Activated CD4-positive, alpha-beta T cell treated with anti-CD3 and anti-CD28 coated beads, Interleukin-10, Interleukin-2, amounts not matched to agents 100 ng/mL and 50 ng/mL, durations not matched to agents 16 hours and 8 hours (primary cell): ENCODE data around the gene FSTL4.
A peak's percentile ranks its signal among the peaks of the same experiment; 100 is the strongest.
"Not testable (repeated sequence)": the region's sequence is repeated elsewhere in the genome, so short reads cannot be mapped to it uniquely, and the experiment has no call there.

Experiments used
- DNase-seq: peaks from one replicate; pipeline ENCODE4 v3.0.0-alpha.2; 2020

FSTL4 gene

DNA sequence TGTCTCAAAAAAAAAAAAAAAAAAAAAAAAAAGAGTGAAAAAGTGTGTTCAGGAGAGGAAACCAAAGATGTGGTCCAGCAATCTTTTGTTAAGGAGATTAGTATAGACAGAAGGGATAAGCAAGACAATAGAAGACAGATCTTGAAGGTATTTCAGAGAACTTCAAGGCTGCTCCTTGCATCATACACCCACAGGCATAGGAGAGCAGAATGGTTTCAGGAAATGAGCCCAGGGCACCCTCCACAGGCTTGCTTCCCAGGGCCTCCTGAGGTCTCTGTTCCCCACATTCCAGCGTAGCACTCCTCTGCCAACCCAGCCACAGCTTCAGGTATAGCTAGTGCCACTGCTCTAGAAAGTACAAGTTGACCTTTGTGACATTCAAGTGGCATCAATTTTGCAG, 65.8 kb downstream of the FSTL4 start:
- no peak for DNase-seq

DNA sequence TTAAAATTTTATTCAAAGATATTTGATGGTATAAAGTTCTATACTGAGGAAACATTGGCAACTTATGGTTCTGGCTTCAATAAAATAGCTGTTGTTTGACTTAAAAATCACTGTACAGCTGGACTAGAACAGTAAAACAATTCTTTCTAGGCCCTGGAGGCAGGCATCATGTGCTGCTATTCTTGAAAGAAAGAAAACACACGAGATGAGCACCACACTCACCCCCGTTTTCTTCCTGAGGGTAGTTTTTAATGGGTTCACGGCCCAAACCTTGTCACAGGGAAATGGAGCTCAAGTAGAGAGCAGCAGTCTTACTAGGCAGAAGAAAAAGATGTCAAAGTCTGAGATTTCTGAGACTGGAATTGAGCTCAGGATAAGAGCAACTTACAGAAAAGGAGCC, 68.0 kb downstream of the FSTL4 start:
- no peak for DNase-seq

DNA sequence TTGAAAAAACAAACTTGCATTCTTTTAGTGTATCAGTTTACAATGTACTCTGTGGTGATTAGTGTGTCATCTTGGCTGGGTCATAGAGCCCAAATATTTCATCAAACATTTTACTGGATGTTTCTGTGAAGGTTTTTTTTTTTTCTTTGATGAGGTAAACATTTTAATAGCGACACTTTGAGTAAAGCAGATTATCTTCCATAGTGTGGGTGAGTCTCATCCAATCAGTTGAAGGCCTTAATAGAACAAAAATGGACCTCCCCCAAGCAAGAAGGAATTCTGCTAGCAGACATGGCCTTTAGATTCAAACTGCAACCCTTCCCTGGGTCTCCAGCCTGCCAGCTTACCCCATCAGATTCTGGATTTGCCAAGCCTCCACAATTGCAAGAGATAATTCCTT, 72.5 kb downstream of the FSTL4 start:
- DNase-seq = no peak

DNA sequence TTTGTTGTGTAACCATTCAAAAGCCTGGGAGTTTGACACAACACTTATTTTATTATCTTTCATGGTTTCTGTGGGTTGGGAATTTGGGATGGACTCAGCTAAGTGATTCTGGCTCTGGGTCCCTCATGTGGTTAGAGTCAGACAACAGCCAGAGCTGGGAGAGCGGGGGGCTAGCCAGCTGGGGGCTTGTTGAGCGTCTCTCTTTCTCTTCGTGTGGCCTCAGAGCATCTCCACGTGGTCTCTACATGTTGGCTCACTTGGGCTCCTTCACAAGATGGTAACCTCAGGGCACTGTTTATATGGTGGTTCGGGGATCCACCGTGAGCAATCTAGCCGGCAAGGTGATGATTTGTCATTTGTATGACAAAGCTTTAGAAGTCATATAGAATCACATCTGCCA, 73.6 kb downstream of the FSTL4 start:
- no peak for DNase-seq

DNA sequence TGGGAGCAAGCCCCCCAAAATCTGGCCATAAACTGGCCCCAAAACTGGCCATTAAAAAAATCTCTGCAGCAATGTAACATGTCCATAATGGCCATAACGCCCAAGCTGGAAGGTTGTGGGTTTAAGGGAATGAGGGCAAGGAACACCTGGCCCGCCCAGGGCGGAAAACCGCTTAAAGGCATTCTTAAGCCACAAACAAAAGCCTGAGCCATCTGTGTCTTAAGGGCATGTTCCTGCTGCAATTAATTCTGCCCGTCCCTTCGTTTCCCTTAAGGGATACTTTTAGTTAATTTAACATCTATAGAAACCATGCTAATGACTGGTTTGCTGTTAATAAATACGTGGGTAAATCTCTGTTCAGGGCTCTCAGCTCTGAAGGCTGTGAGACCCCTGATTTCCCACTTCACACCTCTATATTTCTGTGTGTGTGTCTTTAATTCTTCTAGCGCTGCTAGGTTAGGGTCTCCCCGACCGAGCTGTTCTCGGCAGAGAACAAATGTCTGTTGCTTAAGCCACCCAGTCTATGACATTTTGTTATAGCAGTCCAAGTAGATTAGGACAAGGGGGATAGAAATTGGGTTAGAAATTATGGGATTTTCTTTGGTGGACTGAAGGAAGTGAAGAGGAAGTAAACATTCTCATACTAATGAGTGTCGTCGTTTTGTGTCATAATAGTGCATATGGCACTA, 77.0 kb downstream of the FSTL4 start:
- DNase-seq = not testable (repeated sequence)

DNA sequence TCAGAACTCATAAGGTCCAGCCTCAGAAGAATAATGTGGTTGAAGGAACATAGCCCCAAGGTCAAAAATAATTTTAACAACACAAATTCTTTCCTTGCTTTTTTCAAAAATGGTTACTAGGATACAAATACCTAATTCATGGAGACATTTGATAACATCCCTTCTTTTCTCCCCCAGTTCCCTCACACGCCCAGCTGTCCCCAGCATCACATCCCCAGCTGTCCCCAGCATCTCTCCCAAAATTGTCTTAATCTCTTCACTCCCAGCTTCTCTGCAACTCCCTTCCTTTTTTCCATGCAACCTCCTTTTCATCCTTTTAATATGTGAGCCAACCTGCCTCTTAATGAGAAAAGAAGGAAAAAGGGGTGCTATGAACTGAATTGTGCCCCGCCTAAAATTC, 77.8 kb downstream of the FSTL4 start:
- DNase-seq = no peak

DNA sequence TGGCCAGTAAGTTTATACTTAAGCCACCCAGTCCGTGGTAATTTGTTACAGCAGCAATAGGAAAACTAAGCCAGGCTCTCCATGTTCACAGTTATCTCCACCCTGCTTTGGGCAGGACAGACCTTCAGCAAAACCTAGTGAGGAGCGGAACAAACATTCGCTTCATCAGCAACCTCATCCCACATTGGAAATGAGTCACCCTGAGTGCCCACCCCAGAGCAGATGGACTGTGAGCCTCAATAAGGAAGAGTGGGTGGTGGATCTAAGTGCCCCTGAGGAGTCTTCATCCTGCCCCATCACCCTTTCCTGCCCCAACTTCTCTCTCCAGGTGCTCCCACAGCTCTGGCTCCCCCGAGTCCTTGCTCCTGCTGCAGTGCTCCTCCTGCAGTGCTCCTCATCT, 78.8 kb downstream of the FSTL4 start:
- no peak for DNase-seq

DNA sequence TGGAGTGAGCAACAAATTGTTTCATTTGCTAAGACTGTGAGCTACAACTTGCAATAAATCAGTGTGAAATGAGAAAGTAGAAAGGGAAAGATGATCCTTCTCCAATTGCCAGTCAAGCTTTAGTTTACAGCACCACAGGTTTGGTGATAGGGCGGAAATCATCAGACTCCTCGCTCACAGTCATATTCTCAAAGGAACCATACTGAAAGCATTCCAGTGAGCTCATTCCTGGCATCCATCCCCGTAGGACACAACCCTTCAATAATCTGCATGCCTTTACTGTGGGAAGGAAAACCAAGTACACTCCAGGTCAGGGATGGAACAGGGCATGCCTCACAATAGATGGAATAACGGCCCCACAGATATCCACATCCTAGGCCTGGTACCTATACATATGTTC, 80.7 kb downstream of the FSTL4 start:
- DNase-seq = no peak

DNA sequence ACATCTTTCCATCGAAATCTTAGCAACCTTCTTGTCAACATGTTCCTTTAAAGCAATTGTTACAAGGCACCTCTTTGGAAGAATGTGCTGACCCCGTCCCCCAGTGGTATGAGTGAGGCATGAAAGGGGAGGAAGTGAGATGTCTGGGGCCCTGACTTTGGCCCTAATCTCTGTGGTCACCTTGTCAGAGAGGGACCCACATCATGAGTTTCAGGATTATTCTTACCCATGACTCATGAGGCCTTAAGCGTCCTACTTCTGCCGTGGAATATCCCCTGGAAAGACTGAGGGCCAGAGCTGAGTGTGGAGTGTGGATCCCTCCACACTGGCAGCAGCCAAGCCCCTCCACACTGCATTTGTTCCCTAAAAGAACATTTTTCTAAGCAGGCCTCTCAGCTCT, 81.2 kb downstream of the FSTL4 start:
- peak; percentile 26 for DNase-seq

DNA sequence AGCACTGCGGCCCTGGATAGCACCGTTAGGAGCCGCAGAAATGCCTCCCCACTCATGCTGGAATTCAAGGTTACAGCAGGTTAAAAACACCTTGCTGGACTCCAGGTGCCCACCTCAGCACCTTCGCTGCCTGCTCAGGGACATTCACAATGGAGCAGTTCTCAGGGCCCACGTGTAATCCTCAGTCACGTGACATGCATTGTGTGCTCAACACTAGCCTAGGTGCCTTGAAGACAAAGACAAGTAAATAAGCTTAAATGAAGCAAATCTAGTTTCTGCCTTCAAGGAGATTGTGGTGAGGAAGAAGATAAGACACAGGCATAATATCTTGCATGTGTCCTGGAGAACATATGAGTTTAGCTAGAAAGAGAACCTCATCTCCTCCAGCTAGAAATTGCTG, 82.1 kb downstream of the FSTL4 start:
- DNase-seq = no peak

DNA sequence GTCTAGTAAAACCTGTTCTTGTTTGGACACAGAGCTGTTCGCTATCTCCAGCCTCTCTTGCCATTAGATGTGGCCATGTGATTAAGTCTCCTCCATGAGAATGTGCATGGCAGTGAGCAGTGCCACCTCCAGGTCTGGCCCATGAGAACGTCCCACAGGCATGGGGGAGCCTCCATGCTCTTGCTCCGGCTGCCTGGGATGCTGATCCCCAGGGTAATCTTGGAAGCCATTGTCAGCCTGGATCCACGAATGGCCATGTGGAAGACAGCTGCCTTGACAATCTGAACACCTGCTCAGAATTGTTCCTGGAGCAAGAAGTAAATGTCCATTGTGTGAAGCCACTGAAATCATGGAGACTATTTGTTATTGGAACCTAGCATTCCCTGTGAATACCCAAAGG, 83.5 kb downstream of the FSTL4 start:
- DNase-seq = no peak

DNA sequence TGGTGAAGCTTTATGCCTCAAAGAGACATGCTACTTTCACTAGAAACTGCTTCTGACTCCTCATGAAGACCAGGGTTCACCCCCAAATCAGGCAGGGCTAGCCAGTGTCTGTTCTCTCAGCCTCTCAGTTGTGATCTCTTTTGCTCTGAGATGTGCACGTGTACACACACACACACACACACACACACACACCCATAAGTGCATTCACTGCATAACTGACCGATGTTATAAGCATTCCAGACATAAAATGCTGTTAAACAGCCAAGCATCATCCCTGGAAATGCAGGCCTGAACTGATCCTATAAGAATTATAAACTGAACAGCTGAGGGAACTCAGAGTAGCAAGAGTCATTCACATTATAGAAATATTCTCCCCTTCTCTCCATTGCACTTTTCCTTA, 85.0 kb downstream of the FSTL4 start:
- no peak for DNase-seq

DNA sequence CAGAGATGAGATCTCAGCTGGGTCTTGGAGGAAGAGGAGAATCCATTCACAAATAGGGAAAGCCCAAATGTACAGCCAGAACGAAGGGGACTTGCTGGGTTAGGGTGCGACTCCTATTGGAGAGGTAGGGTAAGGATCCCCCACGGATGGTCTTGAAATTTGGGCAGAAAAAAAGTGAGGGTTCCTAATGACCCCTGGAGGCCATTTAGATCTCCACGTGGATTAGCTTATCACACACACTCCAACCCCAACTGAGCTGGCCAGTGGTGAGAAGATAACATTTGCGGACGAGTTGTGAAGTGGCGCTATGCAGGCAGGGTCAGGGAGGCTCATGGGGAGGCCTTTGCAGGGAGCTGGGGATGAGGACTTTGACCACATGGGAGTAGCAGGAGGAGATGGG, 86.0 kb downstream of the FSTL4 start:
- no peak for DNase-seq

DNA sequence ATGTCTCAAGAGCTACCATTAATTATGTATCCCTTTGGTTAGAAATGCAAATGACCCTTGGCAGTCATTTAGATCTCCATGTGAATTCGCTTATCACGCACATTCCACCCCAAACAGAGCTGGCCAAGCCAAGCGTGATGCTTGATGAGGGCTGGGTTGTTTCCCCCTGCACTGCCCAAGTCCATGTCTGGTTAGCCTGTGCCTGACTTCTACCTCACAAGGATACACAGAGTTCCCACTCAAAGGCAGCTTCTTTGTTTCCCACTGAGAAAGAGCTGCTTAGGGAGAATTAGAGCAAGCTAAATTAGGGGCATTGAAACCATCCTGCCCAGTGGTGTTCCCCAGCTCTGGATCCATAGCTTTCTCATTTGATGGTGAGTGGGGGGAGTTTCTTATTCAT, 87.2 kb downstream of the FSTL4 start:
- DNase-seq = no peak

DNA sequence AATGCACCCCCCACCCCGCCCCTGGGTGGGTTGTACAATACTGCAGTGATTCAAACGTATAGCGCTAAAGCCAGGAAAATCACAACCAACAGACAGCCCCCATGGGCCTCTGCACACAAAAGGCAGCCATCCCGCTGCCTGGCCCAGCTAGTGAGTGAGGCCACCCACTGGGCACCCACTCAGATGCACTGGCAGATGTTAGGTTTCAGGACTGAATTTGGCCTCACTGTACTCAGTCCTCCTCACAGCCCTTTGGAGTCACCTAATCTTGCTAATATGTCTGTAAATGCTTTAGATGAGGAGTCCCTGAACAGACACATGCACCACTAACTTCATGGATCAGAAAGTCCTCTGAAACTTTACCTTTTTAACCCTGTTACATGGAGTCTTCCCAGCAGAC, 87.7 kb downstream of the FSTL4 start:
- no peak for DNase-seq

DNA sequence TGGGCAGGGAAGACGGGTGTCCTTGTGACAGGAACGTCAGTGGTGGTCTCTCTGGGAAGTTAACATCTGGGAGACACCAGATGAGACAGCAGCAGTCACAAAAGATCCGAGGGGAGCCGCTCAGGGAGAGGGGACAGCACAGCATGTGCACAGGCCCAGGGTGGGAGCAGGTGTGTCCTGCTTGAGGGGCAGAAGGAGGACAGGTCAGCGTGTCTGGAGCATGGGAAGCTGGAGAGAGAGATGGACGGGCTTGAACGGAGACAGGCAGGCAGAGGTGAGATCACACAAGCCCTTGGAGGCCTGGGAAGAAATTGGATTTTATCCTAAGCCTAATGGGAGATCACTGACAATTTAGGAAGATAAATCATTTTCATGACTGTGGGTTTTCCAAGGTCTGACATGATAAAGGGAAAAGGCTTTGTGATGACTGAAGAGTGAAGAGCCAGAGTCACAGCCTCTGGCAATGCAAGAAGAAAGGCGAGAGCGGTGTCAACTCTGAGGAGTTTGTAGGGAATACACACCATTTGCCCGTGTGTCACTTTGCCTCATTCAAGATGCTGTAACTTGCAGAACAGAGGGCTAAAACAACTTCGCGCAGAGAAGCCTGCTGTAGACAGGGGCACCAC, 88.3 kb downstream of the FSTL4 start:
- DNase-seq = no peak

DNA sequence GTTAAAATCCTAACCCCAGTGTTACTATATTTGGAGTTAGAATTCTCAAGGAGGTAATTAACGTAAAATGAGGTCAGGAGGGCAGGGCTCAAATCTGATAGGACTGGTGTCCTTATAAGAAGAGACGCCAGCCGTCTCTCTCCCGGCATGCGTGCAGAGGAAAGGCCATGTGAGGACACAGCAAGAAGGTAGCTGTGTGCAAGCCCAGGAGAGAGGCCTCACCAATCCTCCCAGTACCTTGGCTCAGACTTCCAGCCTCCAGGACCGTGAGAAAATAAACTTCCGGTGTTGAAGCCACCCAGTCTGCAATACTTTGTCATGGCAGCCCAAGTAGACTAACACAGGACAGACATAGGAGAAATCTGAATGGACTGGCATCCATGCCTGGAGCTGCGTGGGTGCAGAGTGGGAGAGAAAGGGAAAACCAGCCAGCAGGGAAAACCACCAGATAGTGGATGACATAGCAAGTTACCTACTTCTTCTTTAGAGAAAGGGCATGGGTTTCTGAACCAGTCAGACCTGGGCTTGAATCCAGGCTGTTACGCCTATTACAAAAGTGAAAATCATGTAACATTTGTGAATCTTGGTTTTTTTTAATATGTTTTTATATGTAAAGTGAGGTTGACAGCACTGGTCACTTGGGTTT, 89.2 kb downstream of the FSTL4 start:
- DNase-seq = no peak

DNA sequence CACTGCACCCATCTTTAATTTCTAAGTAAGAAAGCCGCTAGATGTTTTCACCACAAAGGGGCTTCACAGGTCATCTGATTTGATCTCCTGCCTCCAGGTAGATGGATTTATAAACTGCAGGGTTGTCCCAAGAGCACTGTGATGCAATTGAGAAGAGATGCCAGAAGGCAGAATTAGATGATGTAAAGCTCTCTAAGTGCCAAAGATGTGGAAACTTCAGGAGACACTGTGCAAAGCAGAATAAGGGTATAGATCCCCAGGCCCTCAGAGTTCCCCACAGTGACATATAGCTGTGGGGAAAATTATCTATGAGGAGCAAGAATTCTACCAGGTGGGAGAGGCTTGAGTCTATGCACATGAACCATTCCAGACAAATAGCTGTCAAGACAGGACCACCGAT, 90.5 kb downstream of the FSTL4 start:
- no peak for DNase-seq

DNA sequence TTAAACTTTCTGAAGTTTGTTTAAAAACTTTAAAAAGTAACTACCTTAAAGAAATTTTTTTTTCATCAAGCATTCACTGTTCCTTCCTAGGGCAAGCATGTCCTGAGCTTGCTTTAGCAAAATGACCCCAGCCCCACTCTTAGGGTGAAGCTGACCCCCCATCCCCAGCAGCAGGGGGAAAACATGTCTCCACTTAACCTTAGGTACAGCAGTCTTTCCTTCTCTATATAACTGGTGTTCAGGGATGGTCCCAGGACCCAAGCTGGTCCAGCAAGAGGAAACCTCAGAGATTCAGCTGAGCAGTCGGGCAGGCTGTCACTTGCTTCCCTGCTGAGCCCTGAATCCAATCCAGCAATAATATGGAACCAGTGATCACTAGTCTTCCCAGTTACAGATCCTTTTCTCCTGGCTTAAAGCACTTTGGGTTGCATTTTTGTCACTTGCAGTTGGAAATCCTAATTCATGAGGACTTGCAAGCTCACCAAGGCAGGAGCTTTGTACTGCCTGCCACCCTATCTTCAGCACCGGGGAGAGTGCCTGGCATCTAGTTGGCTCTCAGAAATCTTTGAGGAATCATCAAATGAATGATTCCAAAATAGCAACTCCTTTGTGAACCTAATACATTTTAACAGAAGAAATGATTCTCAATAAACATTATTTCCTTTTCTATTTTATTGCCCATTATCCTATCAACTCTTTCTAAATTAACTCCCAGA, 91.2 kb downstream of the FSTL4 start:
- no peak for DNase-seq

DNA sequence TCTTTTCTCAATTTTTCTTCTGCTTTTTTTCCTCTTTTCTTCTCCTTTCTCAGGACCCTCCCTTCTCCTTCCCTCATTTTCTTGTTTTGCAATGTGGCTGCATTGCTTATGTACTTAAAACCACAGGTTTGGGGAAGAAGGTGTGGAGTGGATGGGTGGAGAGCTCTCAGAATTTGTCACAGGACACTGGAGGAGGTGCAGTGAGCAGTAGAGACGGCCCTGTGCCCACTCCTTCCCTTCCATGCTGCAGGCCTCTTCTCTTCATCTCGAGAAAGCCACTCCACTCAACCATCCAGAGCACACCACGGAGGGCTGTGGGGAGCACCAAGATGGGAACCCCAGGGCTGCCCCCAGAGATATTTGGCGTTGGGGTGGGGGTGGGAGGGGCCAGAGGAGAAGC, 92.3 kb downstream of the FSTL4 start:
- no peak for DNase-seq

DNA sequence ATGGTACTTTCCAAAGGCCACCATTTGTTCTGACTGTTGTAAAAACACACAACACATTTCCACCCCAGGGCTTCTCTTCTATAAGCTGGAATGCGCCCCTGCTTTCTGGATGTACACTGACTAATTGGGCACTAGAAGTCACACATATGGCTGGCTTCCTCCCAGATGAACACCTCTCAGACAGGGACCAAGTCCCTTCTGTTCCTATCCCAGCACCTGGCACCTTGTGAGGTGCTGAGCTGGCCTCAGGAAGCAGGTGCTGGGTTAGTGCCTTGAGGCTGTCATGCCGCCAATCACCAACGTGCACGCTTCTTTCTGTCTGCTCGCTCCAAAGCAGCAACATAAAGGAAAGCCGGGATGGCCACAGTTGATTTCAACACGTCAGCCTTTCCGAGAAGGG, 93.2 kb downstream of the FSTL4 start:
- DNase-seq = no peak

DNA sequence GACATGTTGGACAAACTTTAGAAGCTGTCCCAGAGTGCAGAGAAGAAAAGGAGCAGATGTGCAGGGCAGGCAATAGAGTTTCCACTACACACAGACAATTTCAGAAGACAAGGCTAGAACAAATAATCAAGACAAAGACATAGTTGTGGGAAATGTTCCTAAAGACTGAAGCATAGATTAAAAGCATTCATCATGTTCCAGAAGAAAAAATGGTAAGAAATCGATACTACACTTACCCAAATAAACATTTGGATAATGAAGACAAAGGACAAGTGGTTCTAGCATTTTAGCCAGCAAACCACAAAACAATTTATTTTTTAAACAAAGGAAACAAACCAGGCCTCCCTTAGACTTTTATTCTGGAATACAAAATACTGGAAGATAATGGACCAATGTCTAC, 97.9 kb downstream of the FSTL4 start:
- DNase-seq = no peak

DNA sequence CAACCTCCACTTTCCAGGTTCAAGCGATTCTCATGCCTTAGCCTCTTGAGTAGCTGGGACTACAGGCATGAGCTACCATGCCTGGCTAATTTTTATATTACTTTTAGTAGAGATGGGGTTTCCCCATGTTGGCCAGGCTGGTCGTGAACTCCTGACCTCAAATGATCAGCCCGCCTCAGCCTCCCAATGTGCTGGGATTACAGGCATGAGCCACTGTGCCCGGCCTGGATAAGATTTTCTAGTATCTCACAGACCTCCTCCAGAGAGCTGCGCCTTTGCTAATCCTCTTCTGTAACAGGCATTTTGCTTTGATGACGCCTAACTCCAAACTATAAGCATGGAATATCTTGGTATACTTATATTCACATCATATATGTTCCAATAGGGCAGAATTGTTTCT, 99.4 kb downstream of the FSTL4 start:
- DNase-seq = no peak

DNA sequence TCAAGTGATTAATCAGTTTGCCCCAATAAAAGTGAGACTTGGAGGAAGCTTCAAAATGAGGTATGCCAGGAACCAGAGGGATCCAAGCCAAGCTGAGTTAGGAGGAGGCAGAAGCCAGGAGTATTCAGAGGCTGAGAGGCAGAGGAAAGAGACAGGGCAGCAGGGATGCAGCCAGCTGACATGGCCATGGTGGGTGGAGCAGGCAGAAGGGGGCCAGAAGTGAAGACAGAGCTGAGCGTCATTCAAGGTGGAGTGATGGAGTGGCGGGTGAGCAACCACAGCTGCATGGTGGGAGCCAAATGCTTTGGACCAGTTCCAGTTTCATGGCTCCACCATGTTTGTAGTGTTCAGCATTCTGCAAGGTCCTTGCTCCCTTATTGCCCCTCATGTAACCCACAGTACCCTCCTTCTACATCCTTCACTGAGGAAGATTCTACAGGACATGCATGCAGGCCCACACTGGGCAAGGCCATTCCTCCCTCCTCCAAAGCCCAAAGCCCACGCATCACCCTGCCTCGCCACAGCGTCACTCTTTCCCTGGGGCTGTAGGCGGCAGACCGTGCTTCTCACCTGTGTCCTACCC, 100.6 kb downstream of the FSTL4 start:
- DNase-seq = no peak
